HG02943 (cell line): ENCODE results near the gene NAA80.

Experiments
- ATAC-seq: cut with Tn5 transposase; IDR thresholded peaks from one replicate; pipeline ENCODE4 v1.9.1; 2021; ENCODE audit warnings: mild to moderate bottlenecking, low read depth, moderate library complexity; ENCODE audit not compliant: unreplicated experiment

NAA80 gene

DNA sequence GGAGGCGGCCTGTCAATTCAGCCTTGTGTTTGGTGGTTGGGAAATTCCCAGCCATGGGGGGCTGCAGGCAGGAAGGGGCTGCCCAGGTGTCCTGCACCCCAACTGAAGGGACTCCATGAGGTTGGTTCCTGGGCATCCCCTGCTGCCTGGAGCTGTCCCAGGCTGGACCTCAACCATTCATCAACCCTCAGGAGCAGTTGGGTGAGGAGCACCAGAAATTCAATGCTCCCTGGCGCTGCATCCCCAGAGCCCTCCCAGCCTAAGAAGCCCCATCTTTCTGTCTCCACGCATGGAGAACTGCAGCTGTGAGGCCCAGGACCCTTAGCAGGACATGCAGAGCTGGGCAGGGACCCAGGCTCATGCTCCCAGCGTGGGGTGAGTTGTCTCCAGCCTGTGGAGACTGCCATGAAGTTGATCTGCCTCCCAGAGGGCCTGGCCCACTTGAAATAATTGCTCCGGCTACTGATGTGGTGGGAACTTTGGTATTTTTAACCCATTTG, 38.2 kb downstream of the NAA80 start:
- no peak for ATAC-seq

DNA sequence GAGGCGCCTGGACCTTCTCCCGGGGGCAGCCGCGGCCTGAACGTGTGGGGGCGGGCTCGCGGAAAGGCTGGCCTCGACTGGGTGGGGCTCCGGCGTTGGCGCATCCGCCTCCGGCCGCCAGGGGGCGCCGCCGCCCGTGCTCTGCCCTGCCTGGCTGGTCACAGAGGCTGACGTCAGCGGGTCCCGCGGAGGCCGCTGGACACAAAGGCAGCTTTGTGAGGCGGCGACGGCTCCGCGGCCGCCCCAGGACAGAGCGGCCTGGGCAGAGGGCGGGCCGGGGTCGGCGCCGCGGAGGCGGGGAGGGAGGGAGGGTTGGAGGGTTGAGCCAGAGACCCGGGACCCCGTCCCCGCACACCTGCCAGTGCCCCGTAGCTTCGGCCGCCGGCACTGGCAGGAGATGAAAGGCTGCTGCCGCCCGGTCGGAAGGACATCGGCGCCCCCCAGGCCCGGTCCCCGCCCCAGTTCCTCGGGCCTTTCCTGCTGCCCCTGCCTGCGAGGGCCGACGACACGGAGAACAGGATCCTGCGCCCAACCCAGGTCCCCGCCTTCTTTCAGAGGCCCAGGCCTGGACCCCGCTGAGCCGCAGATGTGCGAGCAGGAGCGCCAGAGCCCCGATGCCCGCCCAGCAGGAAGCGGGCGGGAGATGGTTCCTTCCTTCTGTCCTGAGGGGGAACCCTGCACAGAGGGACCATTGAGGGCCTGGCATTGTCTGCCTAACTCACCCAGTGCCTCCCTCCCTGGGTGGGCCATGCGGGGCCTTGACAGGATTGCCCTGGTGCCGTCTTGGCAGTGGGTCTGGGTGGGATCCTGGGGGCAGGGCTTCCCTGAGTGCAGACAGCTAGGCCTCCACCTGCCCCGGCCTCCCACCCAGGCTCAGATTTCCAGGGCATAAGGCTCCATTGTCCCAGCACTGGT, 38.9 kb downstream of the NAA80 start:
- peak; percentile 70 for ATAC-seq

DNA sequence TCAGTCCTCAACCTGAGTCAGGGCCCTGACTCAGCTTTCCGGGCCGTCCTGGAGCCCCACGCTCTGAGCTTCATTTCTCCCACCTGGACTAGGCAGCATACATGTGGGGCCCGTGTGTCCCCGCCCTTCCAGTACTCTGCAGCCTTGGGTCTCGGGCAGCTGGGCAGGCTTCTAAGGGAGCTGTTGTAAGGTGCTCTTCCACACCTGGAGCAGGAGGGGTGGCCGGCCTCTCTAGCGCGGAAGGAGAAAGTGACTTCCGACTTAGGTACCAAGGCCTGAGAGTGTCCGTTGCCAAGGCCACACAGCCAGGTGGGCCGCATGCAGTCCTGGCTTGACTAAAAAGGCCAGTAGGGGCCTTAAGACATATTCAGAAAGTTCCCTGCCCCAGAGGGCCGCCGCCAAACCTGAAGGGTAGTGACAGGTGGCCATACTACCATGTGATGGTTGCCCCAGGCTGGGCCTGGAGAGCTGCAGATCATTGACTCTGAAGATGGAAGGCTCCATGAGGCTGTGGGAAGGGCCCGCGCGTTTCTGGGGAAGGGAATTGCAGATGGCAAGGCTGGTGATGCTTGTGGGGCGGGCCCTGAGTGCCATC, 39.7 kb downstream of the NAA80 start:
- peak; percentile 16 for ATAC-seq

DNA sequence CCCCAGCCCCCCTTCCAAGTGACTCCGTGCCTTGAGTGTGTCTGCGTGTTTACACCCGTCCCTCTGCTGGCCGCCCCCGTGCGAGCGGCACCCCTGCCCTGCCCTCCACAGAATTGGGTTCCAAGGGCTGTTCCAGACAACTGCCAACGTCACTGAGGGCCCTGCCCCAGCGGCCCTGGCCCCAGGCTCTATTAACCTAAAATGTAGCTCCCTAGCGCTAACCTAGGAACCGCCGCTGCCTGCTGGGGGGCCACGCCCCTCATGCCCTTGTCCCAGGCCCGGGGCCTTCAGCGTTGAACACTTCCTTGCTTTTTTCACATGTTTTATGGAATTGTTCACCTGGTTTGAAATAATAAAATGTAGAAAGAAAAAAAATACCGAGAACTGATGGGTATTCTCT, 40.2 kb downstream of the NAA80 start:
- no peak for ATAC-seq

DNA sequence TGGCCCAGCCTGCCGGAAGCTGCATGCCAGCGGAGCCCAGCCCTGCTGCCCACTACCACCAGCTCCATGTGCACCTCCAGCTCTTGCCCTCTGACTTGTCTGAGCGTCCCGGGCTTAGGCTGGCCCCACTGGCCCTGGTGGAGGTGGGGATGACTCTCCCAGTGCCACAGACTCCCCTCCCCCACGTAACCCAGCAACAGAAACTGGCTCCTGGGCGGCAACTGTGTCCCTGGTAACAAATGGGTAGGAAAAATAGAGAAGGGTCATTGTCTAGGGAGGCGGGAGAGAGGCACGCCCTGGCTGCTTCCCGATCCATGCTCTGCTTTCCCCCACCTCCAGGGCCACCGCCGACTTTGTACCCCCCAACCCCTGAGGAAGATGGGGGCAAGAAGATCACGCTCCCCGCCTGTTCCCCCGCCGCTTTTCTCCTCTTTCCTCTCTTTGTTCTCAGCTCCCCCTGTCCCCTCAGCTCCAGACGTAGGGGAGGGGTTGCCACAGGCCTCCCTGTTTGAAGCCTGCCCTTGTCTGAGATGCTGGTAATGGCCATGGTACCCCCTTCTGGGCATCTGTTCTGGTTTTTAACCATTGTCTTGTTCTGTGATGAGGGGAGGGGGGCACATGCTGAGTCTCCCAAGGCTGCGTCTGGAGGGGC, 41.0 kb downstream of the NAA80 start:
- ATAC-seq = no peak

DNA sequence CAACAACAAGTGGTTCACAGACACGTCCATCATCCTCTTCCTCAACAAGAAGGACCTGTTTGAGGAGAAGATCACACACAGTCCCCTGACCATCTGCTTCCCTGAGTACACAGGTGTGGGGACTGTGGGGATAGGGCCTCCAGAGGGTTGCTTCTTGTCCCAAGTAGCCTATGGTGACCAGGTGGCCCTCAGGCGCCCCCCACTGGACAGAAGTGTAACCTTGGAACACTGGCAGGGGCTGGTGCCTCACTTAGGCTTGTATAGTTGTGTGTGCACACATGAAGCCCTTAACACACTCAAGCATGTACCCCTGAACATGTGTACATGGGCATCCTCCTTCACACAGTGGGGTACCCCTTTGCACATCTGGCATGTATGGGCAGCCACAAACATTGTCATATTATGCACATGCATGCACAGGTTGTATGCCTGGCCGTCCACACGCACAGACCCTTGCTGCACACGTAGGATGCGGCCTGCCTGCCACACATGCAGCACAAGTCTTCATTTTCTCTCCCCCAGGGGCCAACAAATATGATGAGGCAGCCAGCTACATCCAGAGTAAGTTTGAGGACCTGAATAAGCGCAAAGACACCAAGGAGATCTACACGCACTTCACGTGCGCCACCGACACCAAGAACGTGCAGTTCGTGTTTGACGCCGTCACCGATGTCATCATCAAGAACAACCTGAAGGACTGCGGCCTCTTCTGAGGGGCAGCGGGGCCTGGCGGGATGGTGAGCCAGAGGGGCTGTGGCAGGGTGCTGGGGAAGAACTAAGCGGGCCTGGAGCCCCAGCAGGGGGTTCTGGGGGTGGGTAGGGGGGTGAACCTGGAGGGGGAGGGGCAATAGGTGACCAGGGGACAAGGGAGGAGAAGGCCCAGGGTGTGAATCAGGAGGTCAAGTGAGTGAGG, 42.0 kb downstream of the NAA80 start:
- ATAC-seq = no peak

DNA sequence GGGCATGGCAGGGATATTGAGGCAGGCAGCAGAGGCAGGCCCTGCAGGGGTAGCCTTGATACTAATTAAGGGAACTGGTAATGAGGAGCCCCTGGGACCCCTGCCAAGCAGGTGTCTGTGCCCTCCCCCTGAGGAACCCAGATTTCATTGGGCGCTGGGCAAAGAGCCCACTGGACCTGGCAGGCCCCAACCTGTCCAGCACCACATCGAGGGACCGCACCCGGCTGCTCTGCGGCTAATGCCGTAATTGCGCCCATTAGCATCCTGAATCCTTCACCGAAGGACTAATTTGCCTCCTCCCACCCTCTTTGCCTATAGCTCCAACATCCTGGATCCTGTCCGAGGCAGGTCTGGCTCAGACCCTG, 44.0 kb downstream of the NAA80 start:
- no peak for ATAC-seq

DNA sequence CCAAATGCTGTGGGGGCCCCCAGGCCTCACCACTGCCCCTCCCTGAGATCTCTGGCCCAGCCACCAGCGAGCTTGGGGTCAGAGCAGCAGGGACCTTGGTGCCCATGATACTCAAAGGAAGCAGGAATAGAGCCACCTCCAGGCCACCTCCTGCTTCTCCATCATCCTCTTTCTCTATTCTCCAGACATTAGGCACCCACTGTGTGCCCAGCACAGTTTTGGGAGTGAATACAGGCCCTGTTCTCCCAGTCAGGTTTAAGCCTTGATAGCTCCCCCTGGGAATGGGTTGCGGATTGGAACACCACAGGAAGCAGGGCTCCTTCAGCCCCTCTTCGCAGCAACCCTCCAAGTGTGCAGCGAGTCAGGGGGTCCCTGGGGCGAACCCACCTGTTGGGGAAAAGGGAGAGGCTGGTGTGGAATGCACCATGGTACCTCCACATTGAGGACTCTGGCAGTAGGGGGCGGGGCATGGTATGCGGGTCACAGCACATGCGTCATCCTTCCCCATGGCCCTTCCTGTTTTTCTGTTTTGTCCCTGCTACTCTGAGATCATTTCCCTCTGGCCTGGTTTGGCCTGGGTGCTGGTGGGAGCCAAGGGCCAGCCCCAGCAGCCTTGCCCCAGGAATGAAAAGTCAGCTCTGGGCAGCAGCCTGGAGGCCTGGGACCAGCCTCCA, 44.5 kb downstream of the NAA80 start:
- no peak for ATAC-seq

DNA sequence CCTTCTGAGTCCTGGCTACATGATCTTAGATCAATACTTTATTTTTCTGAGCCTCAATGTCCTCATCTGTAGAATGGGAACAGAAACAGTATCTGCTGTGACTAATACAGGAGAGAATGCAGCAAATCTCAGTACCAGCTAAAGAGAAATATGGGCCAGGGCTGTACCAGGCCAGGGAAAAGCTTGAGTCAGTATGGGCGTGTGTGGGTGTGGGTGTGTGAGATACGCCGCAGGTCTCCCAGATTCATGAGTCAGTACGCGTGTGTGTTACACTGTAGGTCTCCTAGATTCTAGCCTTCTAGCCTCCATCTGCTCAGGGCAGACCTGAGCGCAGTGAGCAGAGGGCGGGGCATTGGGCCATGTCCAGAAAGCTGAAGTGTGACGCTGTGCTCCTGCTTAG, 48.0 kb downstream of the NAA80 start:
- no peak for ATAC-seq

DNA sequence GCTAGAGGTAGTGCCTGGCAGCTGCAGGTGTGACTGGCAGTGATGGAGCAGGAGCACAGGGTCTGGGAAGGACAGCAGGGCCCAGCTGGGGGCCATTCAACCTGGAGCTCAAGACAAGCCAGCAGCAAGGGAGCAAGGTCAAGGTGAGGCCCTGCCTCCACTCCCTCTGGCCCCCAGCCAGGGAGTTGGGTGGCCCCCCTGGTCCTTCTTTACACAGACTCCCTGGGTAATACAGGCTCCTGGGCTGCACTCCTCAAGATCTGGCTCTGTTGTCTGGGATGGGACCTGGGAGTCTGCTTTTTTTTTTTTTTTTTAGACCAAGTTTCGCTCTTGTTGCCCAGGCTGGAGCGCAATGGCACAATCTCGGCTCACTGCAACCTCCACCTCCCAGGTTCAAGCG, 48.7 kb downstream of the NAA80 start:
- ATAC-seq = no peak

DNA sequence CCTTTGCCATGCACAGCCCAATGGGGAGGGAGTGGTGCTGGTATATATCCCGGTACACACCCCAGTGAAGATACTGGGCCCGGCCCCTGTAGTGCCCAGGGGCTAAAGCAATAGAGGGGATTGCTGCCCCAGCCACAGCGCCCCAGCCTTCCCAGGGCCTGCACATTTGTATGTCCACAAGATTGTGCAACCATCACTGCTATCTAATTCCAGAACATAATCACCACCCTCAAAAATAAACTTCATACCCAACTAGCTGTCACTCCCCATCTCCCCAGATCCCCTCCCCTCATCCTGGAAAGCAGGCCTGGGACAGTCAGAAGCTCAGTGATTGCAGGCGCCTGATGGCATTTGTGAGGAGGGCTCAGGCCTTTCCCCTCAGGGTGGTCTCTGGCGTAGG, 49.7 kb downstream of the NAA80 start:
- no peak for ATAC-seq

DNA sequence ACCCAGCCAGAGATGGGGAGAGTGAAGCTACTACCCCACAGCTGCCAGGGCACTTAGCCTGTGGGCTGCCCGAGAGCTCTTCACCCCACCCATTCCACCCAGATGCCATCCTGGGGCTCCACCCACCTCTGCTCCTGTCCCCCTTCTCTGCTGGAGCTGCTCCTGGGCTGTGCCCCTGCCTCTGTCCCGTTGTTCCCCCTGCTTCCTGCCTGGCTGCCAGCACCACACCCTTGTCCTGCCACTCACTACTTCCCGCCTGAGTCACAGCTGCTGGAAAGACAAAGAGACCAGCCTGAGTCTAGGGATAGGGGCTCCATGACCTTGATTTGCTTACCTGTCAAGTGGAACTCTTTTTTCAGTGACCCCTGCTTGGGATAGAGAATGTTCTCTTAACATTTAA, 50.8 kb downstream of the NAA80 start:
- ATAC-seq = no peak

DNA sequence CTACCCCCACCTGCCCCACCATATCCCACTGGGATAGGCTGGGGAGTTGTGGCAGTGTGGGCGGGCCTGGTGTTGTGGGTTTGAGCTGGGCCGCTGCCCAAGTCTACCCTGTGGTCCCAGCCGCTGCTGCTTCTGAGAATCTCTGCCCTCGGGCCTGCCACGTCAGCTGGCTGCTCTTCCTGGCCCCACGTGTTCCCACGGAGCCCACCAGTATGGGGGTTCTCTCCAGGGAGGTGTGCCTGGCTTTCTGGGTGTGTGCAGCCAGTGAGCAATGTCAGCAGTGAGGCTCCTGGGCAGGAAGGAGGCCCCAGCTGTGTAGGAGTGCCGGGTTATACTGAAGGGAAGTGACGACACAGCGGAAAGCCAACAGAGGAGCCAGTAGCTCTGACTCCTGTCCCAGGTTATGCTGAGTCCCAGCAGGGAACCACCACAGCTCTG, 52.7 kb downstream of the NAA80 start:
- peak; percentile 46 for ATAC-seq
